Measurements from ENCODE around the gene MDFI. TPM values are rescaled to one million over a fixed set of nuclear protein-coding genes. Genes with fewer than 3 reads are reported as not detected.

MDFI gene
- polyA plus RNA-seq, 1 of the 3 experiments (the other 2 are of a cell fraction), result 7.0 TPM

DNA sequence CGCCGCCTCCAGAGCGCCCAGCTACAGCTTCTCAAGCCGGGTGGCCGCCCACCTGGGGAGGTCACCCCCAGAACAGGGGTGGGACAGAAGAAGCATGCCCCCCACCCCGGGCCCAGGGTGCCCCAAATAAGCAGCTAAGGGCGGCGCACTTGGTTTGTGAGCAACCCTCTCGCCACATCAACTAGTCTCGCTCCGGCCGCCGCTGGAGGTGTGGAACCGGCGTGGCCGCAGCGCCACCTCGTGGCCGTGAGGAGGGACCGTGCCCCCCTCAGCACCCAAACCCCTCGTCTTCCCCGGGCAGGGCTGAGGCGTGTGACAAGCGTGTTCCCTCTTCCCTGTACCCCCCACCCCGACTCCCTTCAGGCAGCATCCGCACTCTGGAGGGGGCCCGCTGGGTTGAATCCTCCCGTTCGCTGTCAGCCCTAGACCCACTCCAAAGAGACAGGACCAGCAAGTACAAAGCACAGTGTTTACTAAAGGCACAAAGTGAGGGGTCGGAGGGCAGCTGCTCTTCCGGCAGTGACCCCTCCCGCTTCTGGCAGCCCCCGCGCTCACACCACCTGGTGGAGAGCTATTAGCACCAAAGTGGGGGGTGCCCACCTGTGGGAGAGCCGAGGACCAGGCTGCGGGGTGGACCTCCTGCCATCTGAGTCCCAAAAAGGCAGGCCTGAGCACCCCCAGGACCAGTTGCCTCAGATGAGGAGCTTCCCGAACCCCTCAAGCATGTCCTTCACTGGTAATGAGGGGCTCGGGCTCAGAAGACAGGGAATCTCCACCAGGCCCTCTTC is 45.4 kb downstream of the MDFI start:
- ChIA-PET POLR2A (interaction anchor here (0.6 kb wide), 1 partner anchor 79 kb away, joined by 3 read pairs; no protein-coding TSS in a partner anchor), CTCF (interaction anchor here (0.6 to 19.4 kb wide), 84 partner anchors 9 to 350 kb away, joined by 3 to 504 read pairs (median 4); partner anchors contain the start of genes FOXP4 and TOMM6)
- peak; percentile 96 for DNase-seq
- TF ChIP-seq NFIC (IDR thresholded peaks at IDR 0.05; ENCODE audit: borderline replicate concordance), result no peak
- TF ChIP-seq, protein P1, sequence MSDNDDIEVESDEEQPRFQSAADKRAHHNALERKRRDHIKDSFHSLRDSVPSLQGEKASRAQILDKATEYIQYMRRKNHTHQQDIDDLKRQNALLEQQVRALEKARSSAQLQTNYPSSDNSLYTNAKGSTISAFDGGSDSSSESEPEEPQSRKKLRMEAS (IDR thresholded peaks at IDR 0.05; ENCODE audit: low read depth), result no peak
- TF ChIP-seq FOXJ3 (CRISPR knock-in tag; IDR thresholded peaks at IDR 0.05), result no peak
- no peak for TF ChIP-seq CHD2 (IDR thresholded peaks at IDR 0.05; ENCODE audit: low read length, partially characterized antibody)
- TF ChIP-seq NRF1 (IDR thresholded peaks at IDR 0.05; ENCODE audit: low read depth, low read length), result no peak
- TF ChIP-seq RFX5 (IDR thresholded peaks at IDR 0.05; ENCODE audit: low read length), result no peak
- TF ChIP-seq RAD21 (IDR thresholded peaks at IDR 0.05; ENCODE audit: low read length), result peak; percentile 91
- peak; percentile 94 for TF ChIP-seq SMC3 (IDR thresholded peaks at IDR 0.05; ENCODE audit: low read depth, low read length)
- TF ChIP-seq, protein P2, sequence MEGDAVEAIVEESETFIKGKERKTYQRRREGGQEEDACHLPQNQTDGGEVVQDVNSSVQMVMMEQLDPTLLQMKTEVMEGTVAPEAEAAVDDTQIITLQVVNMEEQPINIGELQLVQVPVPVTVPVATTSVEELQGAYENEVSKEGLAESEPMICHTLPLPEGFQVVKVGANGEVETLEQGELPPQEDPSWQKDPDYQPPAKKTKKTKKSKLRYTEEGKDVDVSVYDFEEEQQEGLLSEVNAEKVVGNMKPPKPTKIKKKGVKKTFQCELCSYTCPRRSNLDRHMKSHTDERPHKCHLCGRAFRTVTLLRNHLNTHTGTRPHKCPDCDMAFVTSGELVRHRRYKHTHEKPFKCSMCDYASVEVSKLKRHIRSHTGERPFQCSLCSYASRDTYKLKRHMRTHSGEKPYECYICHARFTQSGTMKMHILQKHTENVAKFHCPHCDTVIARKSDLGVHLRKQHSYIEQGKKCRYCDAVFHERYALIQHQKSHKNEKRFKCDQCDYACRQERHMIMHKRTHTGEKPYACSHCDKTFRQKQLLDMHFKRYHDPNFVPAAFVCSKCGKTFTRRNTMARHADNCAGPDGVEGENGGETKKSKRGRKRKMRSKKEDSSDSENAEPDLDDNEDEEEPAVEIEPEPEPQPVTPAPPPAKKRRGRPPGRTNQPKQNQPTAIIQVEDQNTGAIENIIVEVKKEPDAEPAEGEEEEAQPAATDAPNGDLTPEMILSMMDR (IDR thresholded peaks at IDR 0.05), result peak; percentile 89
- Histone ChIP-seq H3F3A (replicated peaks; ENCODE audit: insufficient read depth) (peaks cover 3% of the 10 kb centered on the region), H3K27ac (ENCODE audit: low read depth in 2 of 2, low read length in 1 of 2) (no peak overlapping the region), H3K79me2 (ENCODE audit: insufficient read depth) (no peaks in the 10 kb centered on the region), H3K9me2 (no peaks in the 10 kb centered on the region), H3K4me3 (ENCODE audit: low read depth in 2 of 2, low read length in 1 of 2) (peak overlapping the region in 1 of 2 experiments; percentile 35; a peak in 1 of 4 replicates), H3K4me2 (no peak overlapping the region), H3K36me3 (replicated peaks in 1 of 2; ENCODE audit: control insufficient read depth in 1 of 2, insufficient read depth in 2 of 2, low read length in 1 of 2) (peaks cover 0 to 4% of the 10 kb centered on the region in 2 experiments), H3K27me3 (ENCODE audit: insufficient read depth) (no peaks in the 10 kb centered on the region), H3K9me3 (no peaks in the 10 kb centered on the region), H3K9ac (no peak overlapping the region), H4K20me1 (ENCODE audit: insufficient read depth) (no peaks in the 10 kb centered on the region), H3K4me1 (ENCODE audit: control insufficient read depth in 1 of 2, insufficient read depth in 2 of 2, low read depth in 1 of 2, low read length in 1 of 2) (peaks cover 11 to 14% of the 10 kb centered on the region in 2 experiments; a peak in 3 of 4 replicates), H2AFZ (ENCODE audit: low read depth) (no peak overlapping the region)
- WGBS (ENCODE audit: low lambda C conversion rate), result 39% methylated on average over 9 of the region's 38 CpGs

DNA sequence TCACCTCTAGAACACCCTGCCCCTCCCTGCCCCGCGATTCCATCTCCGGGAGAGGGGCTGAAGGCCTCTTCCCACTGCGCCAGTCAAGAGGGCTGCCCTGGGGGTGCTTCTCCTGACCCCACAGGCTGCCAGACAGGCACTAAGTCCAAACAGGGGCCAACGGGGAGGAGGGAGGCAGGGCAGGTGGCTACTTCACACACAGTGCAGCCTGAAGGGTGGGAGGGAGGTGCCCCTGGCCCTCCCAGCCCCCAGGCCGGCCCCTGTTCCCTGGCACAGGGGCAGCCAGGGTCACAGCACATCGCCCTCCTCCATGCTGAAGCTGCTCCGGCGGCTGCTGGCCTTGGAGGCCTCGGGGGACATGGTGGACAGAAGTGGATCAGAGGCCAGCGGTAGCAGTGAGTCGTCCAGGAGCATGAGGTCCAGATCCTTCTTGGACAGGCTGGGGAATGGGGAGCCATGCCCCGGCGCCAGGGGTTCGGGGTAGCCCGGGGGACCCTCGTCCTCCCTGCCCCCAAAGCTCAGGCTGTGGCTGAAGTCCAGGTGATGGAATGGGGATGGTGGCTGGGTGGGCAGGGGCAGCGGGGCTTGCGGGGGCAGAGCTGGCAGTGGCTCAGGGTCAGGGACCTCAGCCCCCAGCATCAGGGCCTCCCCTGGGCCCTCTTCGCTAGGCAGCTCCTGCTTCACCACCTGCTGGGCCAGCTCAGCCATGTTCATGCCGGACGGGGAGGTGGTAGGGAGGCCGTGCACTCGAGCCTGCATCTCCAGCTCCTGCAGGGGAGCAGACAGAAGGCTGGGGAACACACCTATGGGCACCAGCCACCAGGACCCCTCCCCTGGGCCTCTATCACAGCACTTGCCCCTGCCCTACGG is 46.3 kb downstream of the MDFI start:
- Histone ChIP-seq H3K4me3 (ENCODE audit: low read depth in 2 of 2, low read length in 1 of 2) (no peak overlapping the region), H3K4me2 (no peak overlapping the region), H3K9ac (no peak overlapping the region), H3K4me1 (ENCODE audit: control insufficient read depth in 1 of 2, insufficient read depth in 2 of 2, low read depth in 1 of 2, low read length in 1 of 2) (peaks cover 11 to 20% of the 10 kb centered on the region in 2 experiments; a peak in 3 of 4 replicates), H3K9me3 (no peaks in the 10 kb centered on the region), H3K27me3 (ENCODE audit: insufficient read depth) (no peaks in the 10 kb centered on the region), H3K27ac (ENCODE audit: low read depth in 2 of 2, low read length in 1 of 2) (no peak overlapping the region), H3F3A (replicated peaks; ENCODE audit: insufficient read depth) (peaks cover 3% of the 10 kb centered on the region), H3K9me2 (no peaks in the 10 kb centered on the region), H4K20me1 (ENCODE audit: insufficient read depth) (no peaks in the 10 kb centered on the region), H3K36me3 (replicated peaks in 1 of 2; ENCODE audit: control insufficient read depth in 1 of 2, insufficient read depth in 2 of 2, low read length in 1 of 2) (peaks cover 0 to 4% of the 10 kb centered on the region in 2 experiments), H2AFZ (ENCODE audit: low read depth) (no peak overlapping the region), H3K79me2 (ENCODE audit: insufficient read depth) (no peaks in the 10 kb centered on the region)
- ChIA-PET CTCF (interaction anchor here (0.5 to 19.4 kb wide), 40 partner anchors 10 to 351 kb away, joined by 3 to 504 read pairs (median 6); partner anchors contain the start of gene TOMM6), POLR2A (no interaction called here)
- DNase-seq, result no peak
- WGBS (ENCODE audit: low lambda C conversion rate), result 88% methylated on average over 10 of the region's 25 CpGs
- TF ChIP-seq, protein P3, sequence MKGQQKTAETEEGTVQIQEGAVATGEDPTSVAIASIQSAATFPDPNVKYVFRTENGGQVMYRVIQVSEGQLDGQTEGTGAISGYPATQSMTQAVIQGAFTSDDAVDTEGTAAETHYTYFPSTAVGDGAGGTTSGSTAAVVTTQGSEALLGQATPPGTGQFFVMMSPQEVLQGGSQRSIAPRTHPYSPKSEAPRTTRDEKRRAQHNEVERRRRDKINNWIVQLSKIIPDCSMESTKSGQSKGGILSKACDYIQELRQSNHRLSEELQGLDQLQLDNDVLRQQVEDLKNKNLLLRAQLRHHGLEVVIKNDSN (IDR thresholded peaks at IDR 0.05; ENCODE audit: borderline replicate concordance, low read depth), result no peak
- TF ChIP-seq JUND (IDR thresholded peaks at IDR 0.05) (no peak), CHD2 (IDR thresholded peaks at IDR 0.05; ENCODE audit: low read length, partially characterized antibody) (no peak), MXI1 (IDR thresholded peaks at IDR 0.05; ENCODE audit: low read depth, low read length) (no peak), ELF1 (IDR thresholded peaks at IDR 0.05) (no peak), GATA2 (CRISPR knock-in tag; IDR thresholded peaks at IDR 0.05) (no peak), EZH2phosphoT487 (IDR thresholded peaks at IDR 0.05; ENCODE audit: borderline replicate concordance, low read depth) (no peak), SIN3A (IDR thresholded peaks at IDR 0.05; ENCODE audit: borderline replicate concordance, low read depth, low read length) (no peak)
- TF ChIP-seq, protein P2 (IDR thresholded peaks at IDR 0.05), result no peak
- TF ChIP-seq, protein P4, sequence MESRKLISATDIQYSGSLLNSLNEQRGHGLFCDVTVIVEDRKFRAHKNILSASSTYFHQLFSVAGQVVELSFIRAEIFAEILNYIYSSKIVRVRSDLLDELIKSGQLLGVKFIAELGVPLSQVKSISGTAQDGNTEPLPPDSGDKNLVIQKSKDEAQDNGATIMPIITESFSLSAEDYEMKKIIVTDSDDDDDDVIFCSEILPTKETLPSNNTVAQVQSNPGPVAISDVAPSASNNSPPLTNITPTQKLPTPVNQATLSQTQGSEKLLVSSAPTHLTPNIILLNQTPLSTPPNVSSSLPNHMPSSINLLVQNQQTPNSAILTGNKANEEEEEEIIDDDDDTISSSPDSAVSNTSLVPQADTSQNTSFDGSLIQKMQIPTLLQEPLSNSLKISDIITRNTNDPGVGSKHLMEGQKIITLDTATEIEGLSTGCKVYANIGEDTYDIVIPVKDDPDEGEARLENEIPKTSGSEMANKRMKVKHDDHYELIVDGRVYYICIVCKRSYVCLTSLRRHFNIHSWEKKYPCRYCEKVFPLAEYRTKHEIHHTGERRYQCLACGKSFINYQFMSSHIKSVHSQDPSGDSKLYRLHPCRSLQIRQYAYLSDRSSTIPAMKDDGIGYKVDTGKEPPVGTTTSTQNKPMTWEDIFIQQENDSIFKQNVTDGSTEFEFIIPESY (IDR thresholded peaks at IDR 0.05; ENCODE audit: borderline replicate concordance, low read depth), result no peak

All from SK-N-SH (cell line).